Heart left ventricle (tissue), 16 donors: ENCODE measurements around the gene CSMD2. TPM values are rescaled to one million over a fixed set of nuclear protein-coding genes. Genes with fewer than 3 reads are reported as not detected.

Experiments used
- ATAC-seq, 4 donors: fragments of 200-7000 bp; cut with Tn5 transposase; one replicate each; pipeline ENCODE4 v1.9.1; 2020 to 2022; ENCODE audit warnings: moderate library complexity in 4 of 4, mild to moderate bottlenecking in 3 of 4, moderate number of reproducible peaks in 1 of 4
- DNase-seq, 5 donors: peaks; one replicate each; pipeline ENCODE4 v3.0.0-alpha.2; 2020
- H3K27ac ChIP-seq, 12 donors: fragments of 200-600 bp; sonication (generic) in 4 of 12; one replicate each; pipeline versions ENCODE4 v1.5.0 to v1.8.0; 2016 to 2022; ENCODE audit warnings: mild to moderate bottlenecking in 2 of 12
- H3K27me3 ChIP-seq, 9 donors: fragments of 200-600 bp; sonication (generic) in 2 of 9; one replicate each; pipeline versions ENCODE4 v1.5.1 to v1.8.0; 2016 to 2022; ENCODE audit warnings: mild to moderate bottlenecking in 3 of 9
- H3K36me3 ChIP-seq, 9 donors: fragments of 200-600 bp; sonication (generic) in 2 of 9; one replicate each; pipeline versions ENCODE4 v1.5.0 to v1.8.0; 2018 to 2022; ENCODE audit warnings: mild to moderate bottlenecking in 2 of 9
- H3K4me1 ChIP-seq, 12 donors: fragments of 200-600 bp; sonication (generic) in 4 of 12; one replicate each; pipeline versions ENCODE4 v1.5.0 to v1.8.0; 2016 to 2022; ENCODE audit warnings: mild to moderate bottlenecking in 3 of 12
- H3K4me3 ChIP-seq, 12 donors: fragments of 200-600 bp; sonication (generic) in 4 of 12; one replicate each; pipeline versions ENCODE4 v1.5.0 to v1.8.0; 2017 to 2022; ENCODE audit warnings: mild to moderate bottlenecking in 9 of 12, moderate library complexity in 4 of 12
- H3K9me3 ChIP-seq, 12 donors: fragments of 200-600 bp; sonication (generic) in 4 of 12; one replicate each; pipeline versions ENCODE4 v1.5.0 to v1.8.0; 2016 to 2022; ENCODE audit warnings: mild to moderate bottlenecking in 1 of 12
- CTCF ChIP-seq, 12 donors: fragments of 200-600 bp; sonication (generic) in 4 of 12; IDR thresholded peaks; one replicate each; pipeline versions ENCODE4 v1.5.0 to v1.8.0; 2018 to 2022; ENCODE audit warnings: antibody characterized with exemption in 12 of 12, mild to moderate bottlenecking in 5 of 12
- POLR2A ChIP-seq, 2 donors: fragments of 450-650 bp; IDR thresholded peaks; one replicate each; pipeline ENCODE4 v1.6.1; 2017; ENCODE audit warnings: antibody characterized with exemption in 2 of 2, mild to moderate bottlenecking in 2 of 2, moderate library complexity in 2 of 2
- WGBS, 4 donors: extraction: QIAGEN DNeasy Blood & Tissue Kit in 2 of 4; methylation state at CpG; one replicate each; pipeline versions ENCODE4 v1.1.5 to v1.1.7; 2013 to 2018; 5-methylcytosine and 5-hydroxymethylcytosine counted together
- intact Hi-C, 10 donors: fragments of 100-400 bp; cut with DNase I; formaldehyde crosslinking; loops; one replicate each; pipeline versions ENCODE4 v1.11.1 to v1.14.2; 2022
- polyA plus RNA-seq, 2 donors: library from polyadenylated mRNA; stranded (reverse); fragments of 200-250 nt; gene quantifications; one replicate each; pipeline ENCODE4 v1.2.3, GENCODE V29; 2013
- total RNA-seq, 9 donors: library from RNA; depleted of rRNA in 2 of 9; stranded (reverse); fragments of >200 nt in 2 of 9; fragmentation: NEBNext Ultra II Directional in 3 of 9; extraction: Animal tissue kit (Norgen Biotek cat#: 25700) in 3 of 9; gene quantifications; one replicate each; pipeline versions ENCODE4 v1.1.0 to v1.2.4, GENCODE V29; 2016 to 2023
- donor health status: ischemic (EF 13 %, LVEDD 7.1; RV severe dilation, severe dysfunction).
- donor health status: healthy with polysubstance abuse.
- donor health status: DM: no; HTN: yes; CAD: no.
- donor health status: DM: no; HTN: no; CAD: no.
- donor health status: ischemic (EF 25% LVEDD 6.9; RV normal size, moderate dysfunction).
- donor health status: ischemic (EF 25% LVEDD 5.7; RV mildly dilated, moderate dysfunction).
- donor health status: healthy.
- donor health status: DM: yes; HTN: yes; CAD: no.
- donor health status: ischemic (EF 35%, LVEDD 5.7; RV mildly dilated, moderate dysfunction).
- donor health status: nonischemic (EF 11% LVEDD 7.7; RV severe dilation, severe dysfunction).
- donor health status: DM: yes; HTN: yes; CAD: no.
- donor health status: PGD.
- donor health status: ischemic (EF 29% LVEDD 5.4; RV normal size, mild dysfunction).
- donor health status: nonischemic (EF 23%, LVEDD 6.1; RV moderate dilation, normal function).

CSMD2 gene
- total and polyA plus RNA-seq, 11 donors: 0.02 to 0.79 (median 0.22) TPM

DNA sequence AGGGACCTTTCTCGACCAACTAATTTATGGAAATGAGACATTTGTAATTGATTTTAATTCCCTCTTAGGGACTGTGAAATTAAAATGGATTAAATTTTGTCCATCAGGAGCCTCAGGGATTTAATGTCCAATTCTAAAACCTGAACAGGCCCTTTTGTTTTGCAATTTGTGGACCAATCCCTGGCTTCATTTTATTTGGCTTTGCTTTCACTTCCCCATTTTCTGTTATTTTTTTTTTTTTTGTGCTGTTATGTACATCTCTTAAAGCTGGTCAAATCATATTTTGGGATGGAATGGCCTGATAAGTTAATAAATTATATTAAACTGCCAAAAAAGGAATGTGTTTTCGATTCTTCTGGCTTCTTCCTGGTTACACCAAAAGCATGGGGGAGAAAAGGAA is 663.7 kb downstream of the CSMD2 start:
- TF ChIP-seq CTCF (IDR thresholded peaks at IDR 0.05) (no peak), POLR2A (IDR thresholded peaks at IDR 0.05) (no peak)
- WGBS, 4 donors: 90 to 95% (median 93%) methylated on average over 2 of the region's 2 CpGs
- Histone ChIP-seq H3K36me3 (peaks cover 0 to 7% (median 0%) of the 10 kb centered on the region in 9 donors), H3K27ac (no peak overlapping the region), H3K27me3 (no peaks in the 10 kb centered on the region), H3K4me3 (no peak overlapping the region), H3K9me3 (peaks cover 0 to 22% (median 0%) of the 10 kb centered on the region in 12 donors), H3K4me1 (no peaks in the 10 kb centered on the region)
- DNase-seq: no peak
- intact Hi-C loops: no loop called here
- no peak for ATAC-seq

DNA sequence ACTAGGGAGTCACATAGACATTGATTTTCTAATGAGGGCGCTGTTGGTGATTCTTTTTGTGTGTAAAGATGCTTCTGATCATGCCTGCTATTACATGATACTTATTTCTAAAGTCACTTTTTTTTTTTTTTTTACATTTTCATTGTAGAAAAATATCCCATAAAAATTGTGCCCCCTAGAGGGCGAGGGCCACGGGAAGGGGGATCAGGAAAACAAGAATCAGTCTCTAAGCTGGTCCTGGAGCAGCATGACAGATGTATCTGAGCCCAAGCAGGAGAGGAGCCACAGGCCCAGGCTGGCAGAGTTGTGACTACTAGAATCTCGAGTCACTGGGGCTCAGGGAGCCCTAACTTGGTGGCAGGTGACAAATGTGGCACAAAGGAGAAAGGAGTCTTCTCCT is 664.5 kb downstream of the CSMD2 start:
- Histone ChIP-seq H3K9me3 (peaks cover 0 to 30% (median 7%) of the 10 kb centered on the region in 12 donors), H3K4me1 (no peaks in the 10 kb centered on the region), H3K27ac (no peak overlapping the region), H3K4me3 (no peak overlapping the region), H3K27me3 (no peaks in the 10 kb centered on the region), H3K36me3 (peaks cover 0 to 14% (median 0%) of the 10 kb centered on the region in 9 donors)
- no peak for DNase-seq
- 69 to 77% (median 74%) methylated on average over 4 of the region's 4 CpGs for WGBS, 4 donors
- TF ChIP-seq POLR2A (IDR thresholded peaks at IDR 0.05) (no peak), CTCF (IDR thresholded peaks at IDR 0.05) (no peak)
- ATAC-seq: no peak
- intact Hi-C loops: no loop called here

DNA sequence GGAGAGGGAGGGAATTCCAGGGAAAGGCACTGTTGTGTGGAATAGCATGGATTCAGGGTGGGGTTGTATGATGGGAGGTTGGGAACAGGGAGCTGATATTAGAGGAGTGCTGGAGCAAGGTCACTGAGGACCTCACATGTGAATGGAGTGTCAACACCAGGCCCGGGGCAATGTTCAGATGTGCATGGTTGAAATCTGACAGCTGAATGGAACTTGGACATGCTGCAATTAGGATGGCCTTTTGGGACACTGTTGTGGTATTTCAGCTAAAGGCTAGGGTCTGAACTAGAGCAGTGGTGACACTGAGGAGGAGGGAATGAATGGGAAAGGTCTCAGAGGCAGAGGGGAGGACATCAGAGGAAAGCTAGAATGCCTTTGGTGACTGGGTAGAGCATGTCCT is 667.6 kb downstream of the CSMD2 start:
- peaks cover 8 to 43% (median 28%) of the 10 kb centered on the region in 9 donors for H3K36me3 ChIP-seq
- no peaks in the 10 kb centered on the region for H3K4me1 ChIP-seq
- DNase-seq (no peak), ATAC-seq (no peak)
- intact Hi-C loops: no loop called here
- TF ChIP-seq CTCF (IDR thresholded peaks at IDR 0.05) (no peak), POLR2A (IDR thresholded peaks at IDR 0.05) (no peak)
- no peak overlapping the region for H3K27ac ChIP-seq
- 91 to 98% (median 92%) methylated on average over 1 of the region's 1 CpG for WGBS, 4 donors
- no peaks in the 10 kb centered on the region for H3K27me3 ChIP-seq
- peaks cover 0 to 59% (median 29%) of the 10 kb centered on the region in 12 donors for H3K9me3 ChIP-seq
- no peak overlapping the region for H3K4me3 ChIP-seq

GRCh38 chr1:33494929-33495328 is 670.1 kb downstream of the CSMD2 start:
- 96 to 99% (median 97%) methylated on average over 9 of the region's 9 CpGs for WGBS, 4 donors
- H3K36me3 ChIP-seq: peaks cover 17 to 68% (median 49%) of the 10 kb centered on the region in 9 donors
- no peak overlapping the region for H3K27ac ChIP-seq
- H3K4me1 ChIP-seq: no peaks in the 10 kb centered on the region
- H3K27me3 ChIP-seq: no peaks in the 10 kb centered on the region
- TF ChIP-seq POLR2A (IDR thresholded peaks at IDR 0.05): no peak
- TF ChIP-seq CTCF (IDR thresholded peaks at IDR 0.05): no peak
- intact Hi-C loops: no loop called here
- ATAC-seq (no peak), DNase-seq (no peak)
- H3K4me3 ChIP-seq: no peak overlapping the region
- peaks cover 0 to 59% (median 29%) of the 10 kb centered on the region in 12 donors for H3K9me3 ChIP-seq
